Stimulated activated naive B cell treated with anti-CD40 and anti-IgM and Interleukin-4, amounts not matched to agents 10 μg/mL and 1 μg/mL and 100 μg/mL, for 72 hours (primary cell): ENCODE data around the gene EPHA4.
A peak's percentile ranks its signal among the peaks of the same experiment; 100 is the strongest.

Experiments
- ATAC-seq, 2 donors: fragments of 150-1000 bp; cut with Tn5 transposase; replicated peaks; 2 replicates each; pipeline ENCODE4 v1.10.0; 2021; ENCODE audit warnings: moderate library complexity in 1 of 2
- DNase-seq: peaks from one replicate; pipeline ENCODE4 v3.0.0; 2021
- H3K27ac Mint-ChIP-seq: one replicate; pipeline ENCODE4 v1.8.0; 2022; ENCODE audit warnings: mild to moderate bottlenecking, mixed read lengths
- H3K27me3 Mint-ChIP-seq, 2 donors: one replicate each; pipeline ENCODE4 v1.8.0; 2022; ENCODE audit warnings: mixed read lengths in 2 of 2
- H3K36me3 Mint-ChIP-seq, 2 donors: one replicate each; pipeline ENCODE4 v1.8.0; 2022; ENCODE audit warnings: mixed read lengths in 2 of 2, mild to moderate bottlenecking in 1 of 2
- H3K4me1 Mint-ChIP-seq, 2 donors: one replicate each; pipeline ENCODE4 v1.8.0; 2022; ENCODE audit warnings: mixed read lengths in 2 of 2, mild to moderate bottlenecking in 1 of 2
- H3K4me3 Mint-ChIP-seq, 2 donors: one replicate each; pipeline ENCODE4 v1.8.0; 2022; ENCODE audit warnings: mild to moderate bottlenecking in 2 of 2, mixed read lengths in 2 of 2, moderate library complexity in 1 of 2
- H3K9me3 Mint-ChIP-seq, 2 donors: one replicate each; pipeline ENCODE4 v1.8.0; 2022; ENCODE audit warnings: mixed read lengths in 2 of 2, mild to moderate bottlenecking in 1 of 2

Gene EPHA4

GRCh38 chr2:221567809-221568208 lies 4.3 kb downstream of the EPHA4 start:
- no peak overlapping the region for H3K27ac Mint-ChIP-seq
- H3K4me1 Mint-ChIP-seq, result peaks cover 16 to 39% of the 10 kb centered on the region in 2 donors
- no peak overlapping the region for H3K4me3 Mint-ChIP-seq
- ATAC-seq (no peak), DNase-seq (no peak)
- peaks cover 0 to 3% of the 10 kb centered on the region in 2 donors for H3K36me3 Mint-ChIP-seq
- H3K27me3 Mint-ChIP-seq, result peaks cover 20 to 51% of the 10 kb centered on the region in 2 donors
- H3K9me3 Mint-ChIP-seq, result no peaks in the 10 kb centered on the region

- ATAC-seq, result no peak
- Mint-ChIP-seq H3K4me3 (no peak overlapping the region), H3K27me3 (peaks cover 20 to 51% of the 10 kb centered on the region in 2 donors), H3K9me3 (no peaks in the 10 kb centered on the region), H3K36me3 (peaks cover 0 to 3% of the 10 kb centered on the region in 2 donors), H3K27ac (no peak overlapping the region), H3K4me1 (peaks cover 14 to 35% of the 10 kb centered on the region in 2 donors)
- no peak for DNase-seq
Observed at GRCh38 chr2:221567231-221567760, 4.8 kb downstream of the EPHA4 start.

GRCh38 chr2:221563270-221563985 lies 8.7 kb downstream of the EPHA4 start:
- Mint-ChIP-seq H3K4me3 (no peak overlapping the region), H3K27me3 (peaks cover 3 to 16% of the 10 kb centered on the region in 2 donors), H3K9me3 (no peaks in the 10 kb centered on the region), H3K4me1 (peaks cover 6 to 11% of the 10 kb centered on the region in 2 donors), H3K27ac (no peak overlapping the region), H3K36me3 (no peaks in the 10 kb centered on the region)
- ATAC-seq, result no peak
- DNase-seq, result no peak

GRCh38 chr2:221562226-221562625 lies 9.9 kb downstream of the EPHA4 start:
- no peak overlapping the region for H3K27ac Mint-ChIP-seq
- no peak for DNase-seq
- H3K4me3 Mint-ChIP-seq, result no peak overlapping the region
- H3K9me3 Mint-ChIP-seq, result no peaks in the 10 kb centered on the region
- no peak for ATAC-seq
- peaks cover 6 to 12% of the 10 kb centered on the region in 2 donors for H3K4me1 Mint-ChIP-seq
- no peaks in the 10 kb centered on the region for H3K36me3 Mint-ChIP-seq
- peaks cover 3 to 8% of the 10 kb centered on the region in 2 donors for H3K27me3 Mint-ChIP-seq

- Mint-ChIP-seq H3K27ac (no peak overlapping the region), H3K4me1 (peaks cover 6 to 17% of the 10 kb centered on the region in 2 donors), H3K4me3 (no peak overlapping the region), H3K27me3 (peaks cover 3 to 8% of the 10 kb centered on the region in 2 donors), H3K36me3 (no peaks in the 10 kb centered on the region), H3K9me3 (no peaks in the 10 kb centered on the region)
- DNase-seq, result no peak
- ATAC-seq, result no peak
Observed at GRCh38 chr2:221561770-221562169, 10.3 kb downstream of the EPHA4 start.

- H3K36me3 Mint-ChIP-seq, result no peaks in the 10 kb centered on the region
- H3K27me3 Mint-ChIP-seq, result peaks cover 3 to 8% of the 10 kb centered on the region in 2 donors
- DNase-seq (no peak), ATAC-seq (no peak)
- H3K4me1 Mint-ChIP-seq, result peaks cover 12 to 23% of the 10 kb centered on the region in 2 donors
- no peak overlapping the region for H3K4me3 Mint-ChIP-seq
- no peaks in the 10 kb centered on the region for H3K9me3 Mint-ChIP-seq
- H3K27ac Mint-ChIP-seq, result no peak overlapping the region
Observed at GRCh38 chr2:221559991-221560390, 12.1 kb downstream of the EPHA4 start.

GRCh38 chr2:221558107-221558506 lies 14.0 kb downstream of the EPHA4 start:
- Mint-ChIP-seq H3K9me3 (no peaks in the 10 kb centered on the region), H3K27ac (no peak overlapping the region), H3K4me1 (peaks cover 15 to 28% of the 10 kb centered on the region in 2 donors), H3K27me3 (peaks cover 0 to 2% of the 10 kb centered on the region in 2 donors), H3K4me3 (no peak overlapping the region), H3K36me3 (no peaks in the 10 kb centered on the region)
- DNase-seq (no peak), ATAC-seq (no peak)

GRCh38 chr2:221555494-221555846 lies 16.6 kb downstream of the EPHA4 start:
- Mint-ChIP-seq H3K4me3 (peak overlapping the region; percentile 73 to 76), H3K27ac (peak overlapping the region; percentile 79), H3K27me3 (no peaks in the 10 kb centered on the region), H3K4me1 (peaks cover 18 to 36% of the 10 kb centered on the region in 2 donors), H3K9me3 (no peaks in the 10 kb centered on the region), H3K36me3 (no peaks in the 10 kb centered on the region)
- DNase-seq (no peak), ATAC-seq (peak; percentile 31 to 49)

- H3K27ac Mint-ChIP-seq, result peak overlapping the region; percentile 79
- DNase-seq (peak; percentile 39), ATAC-seq (peak; percentile 96 to 97)
- H3K4me1 Mint-ChIP-seq, result peaks cover 18 to 31% of the 10 kb centered on the region in 2 donors
- H3K27me3 Mint-ChIP-seq, result no peaks in the 10 kb centered on the region
- H3K9me3 Mint-ChIP-seq, result no peaks in the 10 kb centered on the region
- H3K4me3 Mint-ChIP-seq, result peak overlapping the region; percentile 73 to 76
- H3K36me3 Mint-ChIP-seq, result no peaks in the 10 kb centered on the region
Observed at GRCh38 chr2:221554769-221555493, 17.2 kb downstream of the EPHA4 start.

GRCh38 chr2:221553333-221553732 lies 18.8 kb downstream of the EPHA4 start:
- no peaks in the 10 kb centered on the region for H3K36me3 Mint-ChIP-seq
- H3K27ac Mint-ChIP-seq, result no peak overlapping the region

GRCh38 chr2:221552291-221552690 lies 19.8 kb downstream of the EPHA4 start:
- no peak for DNase-seq
- no peaks in the 10 kb centered on the region for H3K36me3 Mint-ChIP-seq
- no peak for ATAC-seq
- H3K4me3 Mint-ChIP-seq, result no peak overlapping the region
- H3K9me3 Mint-ChIP-seq, result peaks cover 0 to 3% of the 10 kb centered on the region in 2 donors
- no peaks in the 10 kb centered on the region for H3K27me3 Mint-ChIP-seq
- no peak overlapping the region for H3K27ac Mint-ChIP-seq
- H3K4me1 Mint-ChIP-seq, result peaks cover 12 to 25% of the 10 kb centered on the region in 2 donors

More at GRCh38 chr2:221553333-221553732, 18.8 kb downstream of the EPHA4 start:
- Mint-ChIP-seq H3K4me1 (peaks cover 12 to 25% of the 10 kb centered on the region in 2 donors), H3K4me3 (no peak overlapping the region), H3K27me3 (no peaks in the 10 kb centered on the region), H3K9me3 (no peaks in the 10 kb centered on the region)
- DNase-seq, result no peak
- no peak for ATAC-seq

- H3K27ac Mint-ChIP-seq, result no peak overlapping the region
- H3K4me3 Mint-ChIP-seq, result no peak overlapping the region
- DNase-seq (no peak), ATAC-seq (no peak)
- peaks cover 0 to 3% of the 10 kb centered on the region in 2 donors for H3K9me3 Mint-ChIP-seq
- H3K36me3 Mint-ChIP-seq, result no peaks in the 10 kb centered on the region
- H3K27me3 Mint-ChIP-seq, result no peaks in the 10 kb centered on the region
- peaks cover 12 to 20% of the 10 kb centered on the region in 2 donors for H3K4me1 Mint-ChIP-seq
Observed at GRCh38 chr2:221551864-221552263, 20.2 kb downstream of the EPHA4 start.

GRCh38 chr2:221549143-221549542 lies 23.0 kb downstream of the EPHA4 start:
- H3K9me3 Mint-ChIP-seq, result peaks cover 0 to 3% of the 10 kb centered on the region in 2 donors
- no peaks in the 10 kb centered on the region for H3K27me3 Mint-ChIP-seq
- DNase-seq, result no peak
- peaks cover 4 to 8% of the 10 kb centered on the region in 2 donors for H3K4me1 Mint-ChIP-seq
- H3K36me3 Mint-ChIP-seq, result no peaks in the 10 kb centered on the region
- no peak overlapping the region for H3K4me3 Mint-ChIP-seq
- H3K27ac Mint-ChIP-seq, result no peak overlapping the region
- no peak for ATAC-seq

- Mint-ChIP-seq H3K27ac (no peak overlapping the region), H3K9me3 (peaks cover 0 to 3% of the 10 kb centered on the region in 2 donors), H3K36me3 (no peaks in the 10 kb centered on the region), H3K4me3 (no peak overlapping the region), H3K27me3 (no peaks in the 10 kb centered on the region), H3K4me1 (peaks cover 0 to under 1% of the 10 kb centered on the region in 2 donors)
- ATAC-seq, result no peak
- no peak for DNase-seq
Observed at GRCh38 chr2:221546505-221547225, 25.4 kb downstream of the EPHA4 start.
